LNCaP clone FGC (cell line): Measurements from ENCODE around the gene TEX264.

Experiments used
- DNase-seq: peaks from one replicate; pipeline ENCODE4 v3.0.0-alpha.2; 2011; ENCODE audit warnings: low read depth
- H3K4me3 ChIP-seq: 2 replicates; pipeline ENCODE4 v1.5.1; 2011; ENCODE audit warnings: mild to moderate bottlenecking, low read depth, low read length, control low read depth
- TF ChIP-seq, protein P1 (sequence below): IDR thresholded peaks from 2 replicates; pipeline ENCODE4 v1.5.1; 2012; ENCODE audit warnings: mild to moderate bottlenecking; ENCODE audit not compliant: control insufficient read depth, insufficient read depth; ENCODE audit errors: extremely low read depth

The TEX264 gene

DNA sequence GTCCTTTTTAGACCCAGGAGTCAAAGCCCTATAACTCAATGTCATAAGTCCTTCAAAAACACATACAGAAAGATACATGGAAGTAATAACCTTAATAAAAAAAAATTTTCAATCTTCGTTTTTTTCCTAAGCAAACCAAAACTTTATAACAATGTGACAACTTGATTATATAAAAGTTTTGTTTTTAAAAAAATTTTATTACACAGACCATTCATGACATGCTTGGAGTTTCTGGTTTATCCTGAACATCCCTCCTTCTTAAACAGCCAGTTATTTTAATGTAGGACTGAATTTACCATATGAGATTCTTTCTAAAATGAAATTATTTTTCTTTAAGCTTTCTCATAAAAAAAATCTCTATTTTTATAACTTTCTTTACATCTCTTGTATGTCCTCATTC is 77.3 kb downstream of the TEX264 start:
- TF ChIP-seq, protein P1, sequence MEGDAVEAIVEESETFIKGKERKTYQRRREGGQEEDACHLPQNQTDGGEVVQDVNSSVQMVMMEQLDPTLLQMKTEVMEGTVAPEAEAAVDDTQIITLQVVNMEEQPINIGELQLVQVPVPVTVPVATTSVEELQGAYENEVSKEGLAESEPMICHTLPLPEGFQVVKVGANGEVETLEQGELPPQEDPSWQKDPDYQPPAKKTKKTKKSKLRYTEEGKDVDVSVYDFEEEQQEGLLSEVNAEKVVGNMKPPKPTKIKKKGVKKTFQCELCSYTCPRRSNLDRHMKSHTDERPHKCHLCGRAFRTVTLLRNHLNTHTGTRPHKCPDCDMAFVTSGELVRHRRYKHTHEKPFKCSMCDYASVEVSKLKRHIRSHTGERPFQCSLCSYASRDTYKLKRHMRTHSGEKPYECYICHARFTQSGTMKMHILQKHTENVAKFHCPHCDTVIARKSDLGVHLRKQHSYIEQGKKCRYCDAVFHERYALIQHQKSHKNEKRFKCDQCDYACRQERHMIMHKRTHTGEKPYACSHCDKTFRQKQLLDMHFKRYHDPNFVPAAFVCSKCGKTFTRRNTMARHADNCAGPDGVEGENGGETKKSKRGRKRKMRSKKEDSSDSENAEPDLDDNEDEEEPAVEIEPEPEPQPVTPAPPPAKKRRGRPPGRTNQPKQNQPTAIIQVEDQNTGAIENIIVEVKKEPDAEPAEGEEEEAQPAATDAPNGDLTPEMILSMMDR: no peak

DNA sequence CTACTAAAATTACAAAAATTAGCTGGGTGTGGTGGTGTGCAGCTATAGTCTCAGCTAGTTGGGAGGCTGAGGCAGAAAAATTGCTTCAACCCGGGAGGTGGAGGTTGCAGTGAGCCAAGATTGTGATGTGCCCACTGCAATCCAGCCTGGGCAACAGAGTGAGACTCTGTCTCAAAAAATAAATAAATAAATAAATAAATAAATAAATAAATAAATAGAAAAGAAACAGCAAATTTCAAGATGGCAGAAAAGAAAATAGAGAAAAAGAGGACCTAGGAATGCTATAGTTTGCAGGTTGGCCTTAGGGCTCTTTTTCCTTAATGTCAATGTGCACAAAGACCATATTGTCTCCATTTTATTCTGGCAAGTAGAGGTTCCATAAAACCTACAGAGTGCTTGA is 79.8 kb downstream of the TEX264 start:
- no peak for DNase-seq
- TF ChIP-seq, protein P1: no peak
- no peak overlapping the region for H3K4me3 ChIP-seq

More for the DNA sequence above, 77.3 kb downstream of the TEX264 start:
- no peak for DNase-seq
- no peak overlapping the region for H3K4me3 ChIP-seq

DNA sequence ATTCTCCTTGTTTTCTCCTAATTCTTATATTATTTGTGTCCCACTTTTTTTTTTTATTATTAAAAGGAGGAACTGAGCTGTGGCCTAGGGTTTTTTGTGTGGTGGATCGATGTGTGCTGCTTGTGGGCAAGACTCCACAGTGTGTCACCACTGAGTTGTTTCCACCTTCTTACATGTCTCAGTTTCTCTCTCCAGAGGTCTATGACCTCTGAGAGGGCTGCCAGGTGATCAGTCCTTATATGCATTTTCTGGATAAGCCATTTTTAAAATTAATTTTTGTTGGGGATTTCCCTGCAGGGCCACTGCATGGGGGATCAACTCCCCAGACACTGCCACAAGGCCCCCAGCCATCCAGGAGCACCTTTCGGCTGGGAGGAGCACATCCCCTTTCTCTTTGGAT is 80.2 kb downstream of the TEX264 start:
- TF ChIP-seq, protein P1: no peak
- DNase-seq: no peak
- H3K4me3 ChIP-seq: no peak overlapping the region
